BLaER1 (cell line): Measurements from ENCODE around the gene CA6.
A peak's percentile ranks its signal among the peaks of the same experiment; 100 is the strongest.

Experiments used
- H3K27ac ChIP-seq: shearing (Covaris generic); formaldehyde crosslinking; 2 replicates; pipeline ENCODE4 v1.8.1; 2022
- H3K27me3 ChIP-seq: shearing (Covaris generic); formaldehyde crosslinking; 2 replicates; pipeline ENCODE4 v1.8.1; 2022
- H3K36me3 ChIP-seq: shearing (Covaris generic); formaldehyde crosslinking; 2 replicates; pipeline ENCODE4 v1.8.1; 2022
- H3K4me1 ChIP-seq: shearing (Covaris generic); formaldehyde crosslinking; 2 replicates; pipeline ENCODE4 v1.8.1; 2022
- H3K4me2 ChIP-seq: shearing (Covaris generic); formaldehyde crosslinking; 2 replicates; pipeline ENCODE4 v1.8.1; 2022
- H3K4me3 ChIP-seq: shearing (Covaris generic); formaldehyde crosslinking; 2 replicates; pipeline ENCODE4 v1.8.1; 2022
- H3K9ac ChIP-seq: shearing (Covaris generic); formaldehyde crosslinking; 2 replicates; pipeline ENCODE4 v1.8.1; 2022
- H3K9me3 ChIP-seq: shearing (Covaris generic); formaldehyde crosslinking; 2 replicates; pipeline ENCODE4 v1.8.1; 2022
- H4K20me1 ChIP-seq: shearing (Covaris generic); formaldehyde crosslinking; 2 replicates; pipeline ENCODE4 v1.8.1; 2022
- Cebpa-rat ChIP-seq: shearing (Covaris generic); IDR thresholded peaks from 2 replicates; pipeline ENCODE4 v1.8.1; 2022

CA6 gene

DNA sequence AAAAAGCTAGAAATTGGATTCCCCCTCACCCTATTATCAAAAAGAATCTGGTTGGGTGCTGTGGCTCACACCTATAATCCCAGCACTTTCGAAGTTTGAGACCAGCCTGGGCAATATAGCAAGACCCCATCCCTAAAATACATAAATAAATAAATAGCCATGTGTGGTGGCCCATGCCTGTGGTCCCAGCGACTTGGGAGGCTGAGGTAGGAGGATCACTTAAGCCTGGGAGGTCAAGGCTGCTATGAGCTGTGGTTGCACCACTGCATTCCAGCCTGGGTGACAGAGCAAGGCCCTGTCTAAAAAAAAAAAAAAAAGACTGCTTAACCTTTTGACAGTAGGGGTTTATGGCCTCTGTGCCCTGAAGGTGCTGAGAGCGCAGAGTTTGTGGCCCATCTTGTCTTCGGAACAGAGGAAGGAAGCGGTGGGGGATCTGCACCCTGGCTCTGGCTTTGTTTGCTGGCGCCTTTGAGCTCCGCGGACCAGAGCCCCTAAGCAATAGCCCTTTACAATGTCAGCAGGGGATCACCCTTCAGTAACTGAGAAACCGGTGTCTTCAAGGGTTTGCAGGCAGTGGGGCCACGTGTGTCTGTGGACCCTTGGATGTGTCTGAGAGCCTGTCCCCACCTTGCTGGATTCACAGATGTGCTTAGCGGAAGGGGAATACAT lies 58.5 kb downstream of the CA6 start:
- Histone ChIP-seq H3K27ac (no peak overlapping the region), H3K4me1 (peaks cover 42% of the 10 kb centered on the region), H3K36me3 (no peaks in the 10 kb centered on the region), H3K9me3 (no peaks in the 10 kb centered on the region), H3K4me2 (peak overlapping the region; percentile 79), H3K27me3 (no peaks in the 10 kb centered on the region), H4K20me1 (no peaks in the 10 kb centered on the region), H3K9ac (no peak overlapping the region; the same call in 1 of the 2 replicates), H3K4me3 (no peak overlapping the region)
- no peak for TF ChIP-seq Cebpa-rat

DNA sequence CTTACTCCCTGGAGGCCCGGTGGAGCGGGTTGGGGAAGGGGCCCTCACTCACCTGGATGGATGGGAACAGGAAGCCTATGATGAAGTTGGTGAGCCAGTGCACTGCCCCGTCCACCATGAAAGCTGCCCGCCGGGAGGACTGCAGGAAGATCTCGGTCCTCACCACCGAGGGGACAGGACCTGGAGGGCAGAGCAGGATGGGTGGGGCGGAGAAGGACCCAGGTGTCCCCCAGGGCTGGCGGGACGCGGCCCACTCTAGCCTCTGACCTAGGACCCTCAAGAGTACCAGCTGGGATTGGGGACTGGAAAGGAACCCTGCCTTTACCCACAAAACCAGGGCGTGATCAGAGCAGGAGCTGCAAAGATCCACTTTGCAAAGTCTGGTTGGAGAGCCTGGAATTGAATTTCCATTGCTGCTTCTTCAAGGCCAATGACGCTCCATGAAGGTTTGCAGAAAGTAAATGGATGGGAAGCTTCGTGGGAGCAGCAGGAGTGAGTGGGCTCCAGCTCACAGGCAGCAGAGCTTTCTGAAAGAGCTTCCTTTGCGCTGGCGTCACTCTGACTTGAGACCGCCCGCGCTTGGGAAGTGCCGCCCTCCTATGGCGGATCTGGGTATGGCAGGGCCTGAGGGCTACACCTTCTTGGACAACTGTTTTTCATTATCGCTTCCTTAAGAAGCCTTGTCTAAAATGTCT lies 59.2 kb downstream of the CA6 start:
- Histone ChIP-seq H3K27me3 (no peaks in the 10 kb centered on the region), H3K4me1 (peaks cover 48% of the 10 kb centered on the region), H3K4me3 (no peak overlapping the region), H3K27ac (no peak overlapping the region), H3K4me2 (peak overlapping the region; percentile 79), H4K20me1 (no peaks in the 10 kb centered on the region), H3K9ac (no peak overlapping the region; the same call in 1 of the 2 replicates), H3K36me3 (no peaks in the 10 kb centered on the region), H3K9me3 (no peaks in the 10 kb centered on the region)
- TF ChIP-seq Cebpa-rat, result no peak

GRCh38 chr1:9005395-9005708 lies 59.7 kb downstream of the CA6 start:
- Histone ChIP-seq H3K9me3 (no peaks in the 10 kb centered on the region), H3K27ac (no peak overlapping the region), H3K36me3 (no peaks in the 10 kb centered on the region), H3K4me1 (peaks cover 53% of the 10 kb centered on the region), H4K20me1 (no peaks in the 10 kb centered on the region), H3K4me3 (no peak overlapping the region), H3K4me2 (peak overlapping the region; percentile 79; the same call in 1 of the 2 replicates), H3K27me3 (no peaks in the 10 kb centered on the region), H3K9ac (no peak overlapping the region)
- TF ChIP-seq Cebpa-rat, result no peak

GRCh38 chr1:9006956-9007615 lies 61.4 kb downstream of the CA6 start:
- no peaks in the 10 kb centered on the region for H3K27me3 ChIP-seq
- H3K9me3 ChIP-seq, result no peaks in the 10 kb centered on the region
- no peaks in the 10 kb centered on the region for H4K20me1 ChIP-seq
- no peak for TF ChIP-seq Cebpa-rat
- no peaks in the 10 kb centered on the region for H3K36me3 ChIP-seq
- 0 out of 2 replicates have a peak overlapping the region, but pooled peaks have one; percentile 2 for H3K27ac ChIP-seq
- no peak overlapping the region for H3K4me3 ChIP-seq
- 0 out of 2 replicates have a peak overlapping the region, but pooled peaks have one; percentile 9 for H3K9ac ChIP-seq
- peak overlapping the region; percentile 79 for H3K4me2 ChIP-seq
- H3K4me1 ChIP-seq, result peaks cover 71% of the 10 kb centered on the region

GRCh38 chr1:9008236-9008635 lies 62.6 kb downstream of the CA6 start:
- no peaks in the 10 kb centered on the region for H4K20me1 ChIP-seq
- TF ChIP-seq Cebpa-rat, result no peak
- peak overlapping the region; percentile 79 for H3K4me2 ChIP-seq
- H3K36me3 ChIP-seq, result no peaks in the 10 kb centered on the region
- no peaks in the 10 kb centered on the region for H3K9me3 ChIP-seq
- no peak overlapping the region; the same call in 1 of the 2 replicates for H3K9ac ChIP-seq
- no peaks in the 10 kb centered on the region for H3K27me3 ChIP-seq
- H3K4me3 ChIP-seq, result 0 out of 2 replicates have a peak overlapping the region, but pooled peaks have one; percentile 17
- H3K27ac ChIP-seq, result no peak overlapping the region
- H3K4me1 ChIP-seq, result peaks cover 73% of the 10 kb centered on the region

DNA sequence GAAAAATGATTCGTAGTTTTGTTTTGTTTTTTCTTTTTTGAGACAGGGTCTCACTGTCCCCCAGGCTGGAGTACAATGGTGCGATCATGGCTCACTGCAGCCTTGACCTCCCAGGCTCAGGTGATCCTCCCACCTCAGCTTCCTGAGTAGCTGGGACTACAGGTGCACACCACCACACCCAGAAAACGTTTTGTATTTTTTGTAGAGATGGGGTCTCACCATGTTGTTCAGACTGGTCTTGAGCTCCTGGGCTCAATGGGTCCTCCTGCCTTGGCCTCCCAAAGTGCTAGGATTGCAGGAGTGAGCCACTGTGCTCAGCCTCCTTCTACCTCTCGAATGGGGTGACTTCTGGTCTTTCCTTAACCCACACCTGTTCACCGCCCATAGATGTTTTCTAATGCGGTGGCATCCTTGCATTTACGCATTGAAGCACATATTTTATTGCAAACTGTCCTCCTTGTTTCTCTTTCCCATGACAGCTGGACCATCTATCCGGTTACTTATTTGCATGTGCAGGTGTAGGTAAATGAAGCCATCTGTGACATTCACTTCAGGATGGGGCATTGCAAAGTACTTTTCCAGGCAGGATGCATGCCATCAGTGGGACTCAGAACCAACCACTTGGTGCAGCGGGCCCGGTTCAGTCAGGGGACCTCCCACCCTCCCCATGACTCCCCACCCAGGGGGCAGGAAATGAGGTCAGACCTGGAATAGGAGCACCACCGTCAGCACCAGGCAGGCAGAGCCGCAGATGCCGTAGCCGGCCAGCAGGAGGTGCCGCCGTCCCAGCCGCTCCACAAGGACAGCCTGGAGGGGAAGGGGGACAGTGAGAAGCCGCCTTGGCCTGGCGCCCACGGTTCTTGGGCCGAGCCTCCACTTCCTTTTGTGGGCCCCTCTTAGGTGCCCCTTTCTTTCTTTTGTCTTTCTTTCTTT lies 64.0 kb downstream of the CA6 start:
- TF ChIP-seq Cebpa-rat, result no peak
- Histone ChIP-seq H3K27me3 (no peaks in the 10 kb centered on the region), H3K9ac (no peak overlapping the region), H3K36me3 (no peaks in the 10 kb centered on the region), H3K27ac (no peak overlapping the region), H3K4me2 (peak overlapping the region; percentile 83), H4K20me1 (no peaks in the 10 kb centered on the region), H3K4me3 (no peak overlapping the region), H3K9me3 (no peaks in the 10 kb centered on the region), H3K4me1 (peaks cover 77% of the 10 kb centered on the region)

DNA sequence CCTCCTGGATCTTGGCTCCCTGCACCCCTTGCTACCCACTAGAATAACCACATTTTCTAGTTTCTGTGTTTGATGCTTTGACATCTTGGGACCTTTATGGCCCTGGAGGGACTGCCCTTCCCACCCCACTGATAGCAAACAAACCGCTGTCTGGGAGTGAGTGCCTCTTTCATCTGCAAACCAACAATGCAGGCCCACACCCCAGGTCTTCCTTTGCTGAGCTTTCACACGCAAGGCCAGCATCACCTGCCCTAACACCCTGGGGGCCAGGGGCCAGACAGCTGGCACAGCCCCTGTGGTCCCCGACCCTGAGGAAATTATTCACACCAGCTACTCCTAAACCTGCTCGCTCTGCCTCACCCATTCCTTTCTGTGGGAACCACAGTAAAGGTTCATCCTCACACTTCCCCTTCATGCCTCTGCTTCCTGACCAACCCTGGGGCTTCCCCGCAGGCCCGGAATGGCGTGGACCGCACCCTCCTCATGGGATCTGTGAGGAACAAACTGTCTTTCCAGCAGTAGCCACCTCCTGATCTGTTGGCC lies 65.2 kb downstream of the CA6 start:
- Histone ChIP-seq H3K4me1 (peaks cover 80% of the 10 kb centered on the region), H3K27ac (no peak overlapping the region), H3K4me2 (peak overlapping the region; percentile 83), H3K27me3 (no peaks in the 10 kb centered on the region), H3K36me3 (no peaks in the 10 kb centered on the region), H3K9me3 (no peaks in the 10 kb centered on the region), H4K20me1 (no peaks in the 10 kb centered on the region), H3K4me3 (no peak overlapping the region), H3K9ac (0 out of 2 replicates have a peak overlapping the region, but pooled peaks have one; percentile 15)
- no peak for TF ChIP-seq Cebpa-rat

- H3K9ac ChIP-seq, result no peak overlapping the region
- H3K27ac ChIP-seq, result no peak overlapping the region
- no peaks in the 10 kb centered on the region for H3K27me3 ChIP-seq
- TF ChIP-seq Cebpa-rat, result no peak
- no peaks in the 10 kb centered on the region for H3K9me3 ChIP-seq
- H3K4me2 ChIP-seq, result peak overlapping the region; percentile 64; the same call in 1 of the 2 replicates
- H4K20me1 ChIP-seq, result no peaks in the 10 kb centered on the region
- peaks cover 87% of the 10 kb centered on the region for H3K4me1 ChIP-seq
- H3K4me3 ChIP-seq, result no peak overlapping the region
- H3K36me3 ChIP-seq, result no peaks in the 10 kb centered on the region
Observed at GRCh38 chr1:9013819-9014218, 68.2 kb downstream of the CA6 start.
